Thyroid gland (tissue), 4 donors: ENCODE data around the gene ECEL1.

Source experiments
- POLR2A ChIP-seq, 2 donors: fragments of 450-650 bp; IDR thresholded peaks; one replicate each; pipeline ENCODE4 v1.6.1; 2017; ENCODE audit warnings: antibody characterized with exemption in 2 of 2, mild to moderate bottlenecking in 2 of 2, moderate library complexity in 1 of 2
- TF ChIP-seq, protein P1 (sequence below), 6 experiments: fragments of 200-600 bp in 3 of 6; fragments of 450-650 bp in 3 of 6; sonication (generic) in 3 of 6; IDR thresholded peaks; one replicate each; pipeline ENCODE4 v1.5.1; 2016 to 2019; ENCODE audit warnings: antibody characterized with exemption in 6 of 6, mild to moderate bottlenecking in 2 of 6, inconsistent platforms in 1 of 6, moderate library complexity in 1 of 6

GRCh38 chr2:232525791-232526371, 38.2 kb upstream of the ECEL1 start, which contains the start of gene CHRND:
- TF ChIP-seq, protein P1, sequence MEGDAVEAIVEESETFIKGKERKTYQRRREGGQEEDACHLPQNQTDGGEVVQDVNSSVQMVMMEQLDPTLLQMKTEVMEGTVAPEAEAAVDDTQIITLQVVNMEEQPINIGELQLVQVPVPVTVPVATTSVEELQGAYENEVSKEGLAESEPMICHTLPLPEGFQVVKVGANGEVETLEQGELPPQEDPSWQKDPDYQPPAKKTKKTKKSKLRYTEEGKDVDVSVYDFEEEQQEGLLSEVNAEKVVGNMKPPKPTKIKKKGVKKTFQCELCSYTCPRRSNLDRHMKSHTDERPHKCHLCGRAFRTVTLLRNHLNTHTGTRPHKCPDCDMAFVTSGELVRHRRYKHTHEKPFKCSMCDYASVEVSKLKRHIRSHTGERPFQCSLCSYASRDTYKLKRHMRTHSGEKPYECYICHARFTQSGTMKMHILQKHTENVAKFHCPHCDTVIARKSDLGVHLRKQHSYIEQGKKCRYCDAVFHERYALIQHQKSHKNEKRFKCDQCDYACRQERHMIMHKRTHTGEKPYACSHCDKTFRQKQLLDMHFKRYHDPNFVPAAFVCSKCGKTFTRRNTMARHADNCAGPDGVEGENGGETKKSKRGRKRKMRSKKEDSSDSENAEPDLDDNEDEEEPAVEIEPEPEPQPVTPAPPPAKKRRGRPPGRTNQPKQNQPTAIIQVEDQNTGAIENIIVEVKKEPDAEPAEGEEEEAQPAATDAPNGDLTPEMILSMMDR (IDR thresholded peaks at IDR 0.05), result no peak
- no peak for TF ChIP-seq POLR2A (IDR thresholded peaks at IDR 0.05)
